PC-3 (cell line): ENCODE data around the gene MDM4. TPM values are rescaled to one million over a fixed set of nuclear protein-coding genes. Genes with fewer than 3 reads are reported as not detected.
A peak's percentile ranks its signal among the peaks of the same experiment; 100 is the strongest.
"Not testable (repeated sequence)": the region's sequence is repeated elsewhere in the genome, so short reads cannot be mapped to it uniquely, and the experiment has no call there.

Source experiments
- ATAC-seq: fragments of 200-7000 bp; cut with Tn5 transposase; 2 replicates; pipeline ENCODE4 v1.9.1; 2020; ENCODE audit warnings: mild to moderate bottlenecking, moderate library complexity
- BruUV-seq: library from RNA; stranded (reverse); fragments of 400-500 nt; replicated peaks from 2 replicates; lab custom pipeline; 2021; lab: Mats Ljungman, UMichigan
- CTCF ChIA-PET: fragments of 300-600 bp; sonication (Branson Sonifier 250); formaldehyde crosslinking; loops from one replicate; lab custom pipeline; 2022; ENCODE audit warnings: antibody characterized with exemption; lab: Charles Lee
- POLR2A ChIA-PET: fragments of 300-600 bp; sonication (Branson Sonifier 250); formaldehyde crosslinking; loops from one replicate; lab custom pipeline; 2022; ENCODE audit warnings: antibody characterized with exemption; ENCODE audit not compliant: unreplicated experiment; lab: Charles Lee
- DNase-seq: peaks from one replicate; pipeline ENCODE4 v3.0.0-alpha.2; 2015
- H2AFZ ChIP-seq: fragments of 300-600 bp; sonication (generic); 2 replicates; pipeline ENCODE4 v1.6.0; 2016; ENCODE audit warnings: antibody characterized with exemption, low read length
- H3F3A ChIP-seq: fragments of 300-600 bp; sonication (generic); one replicate; pipeline ENCODE4 v1.6.0; 2017; ENCODE audit warnings: antibody characterized with exemption, low read length, control low read depth, mild to moderate bottlenecking; ENCODE audit not compliant: unreplicated experiment
- H3K27ac ChIP-seq: fragments of 300-600 bp; sonication (generic); 2 replicates; pipeline ENCODE4 v1.5.1; 2016; ENCODE audit warnings: mild to moderate bottlenecking, low read length
- H3K27me3 ChIP-seq: fragments of 300-600 bp; sonication (generic); 2 replicates; pipeline ENCODE4 v1.6.1; 2016; ENCODE audit warnings: low read length, mixed read lengths
- H3K36me3 ChIP-seq: fragments of 300-600 bp; sonication (generic); 2 replicates; pipeline ENCODE4 v1.6.1; 2016; ENCODE audit warnings: low read depth, mixed run types, low read length, mixed read lengths
- H3K4me1 ChIP-seq: fragments of 300-600 bp; sonication (generic); 2 replicates; pipeline ENCODE4 v1.5.1; 2016; ENCODE audit warnings: low read length; ENCODE audit not compliant: insufficient read depth
- H3K4me2 ChIP-seq: fragments of 300-600 bp; sonication (generic); 2 replicates; pipeline ENCODE4 v1.6.0; 2016; ENCODE audit warnings: low read length
- H3K4me3 ChIP-seq: fragments of 300-600 bp; sonication (generic); 2 replicates; pipeline ENCODE4 v1.5.1; 2016; ENCODE audit warnings: mild to moderate bottlenecking, low read length, mixed read lengths
- H3K79me2 ChIP-seq: fragments of 300-600 bp; sonication (generic); 2 replicates; pipeline ENCODE4 v1.6.1; 2017; ENCODE audit warnings: low read length, mixed read lengths
- H3K9ac ChIP-seq: fragments of 300-600 bp; sonication (generic); 2 replicates; pipeline ENCODE4 v1.6.0; 2016; ENCODE audit warnings: mild to moderate bottlenecking, low read length
- H3K9me2 ChIP-seq: fragments of 300-600 bp; sonication (generic); replicated peaks from 2 replicates; pipeline ENCODE4 v1.6.1; 2016; ENCODE audit warnings: mixed run types, low read length, mixed read lengths
- H3K9me3 ChIP-seq: fragments of 300-600 bp; sonication (generic); 2 replicates; pipeline ENCODE4 v1.6.1; 2016; ENCODE audit warnings: low read length, mixed read lengths
- H4K20me1 ChIP-seq: fragments of 300-600 bp; sonication (generic); 2 replicates; pipeline ENCODE4 v1.6.1; 2016; ENCODE audit warnings: low read length, mixed read lengths
- EZH2 ChIP-seq: fragments of 300-600 bp; sonication (generic); IDR thresholded peaks from one replicate; pipeline ENCODE4 v1.6.1; 2017; ENCODE audit warnings: antibody characterized with exemption, mild to moderate bottlenecking, low read length; ENCODE audit not compliant: unreplicated experiment
- EZH2phosphoT487 ChIP-seq: fragments of 300-600 bp; sonication (generic); IDR thresholded peaks from 2 replicates; pipeline ENCODE4 v1.6.1; 2018; ENCODE audit warnings: mild to moderate bottlenecking, antibody characterized with exemption, low read length, borderline replicate concordance
- intact Hi-C: fragments of 100-400 bp; cut with micrococcal nuclease; formaldehyde crosslinking; loops from 2 replicates; pipeline ENCODE4 v1.9.0; 2023
- total RNA-seq: library from RNA; depleted of rRNA; stranded (reverse); fragments of >200 nt; gene quantifications from 2 replicates; pipeline ENCODE4 v1.2.3, GENCODE V29; 2014
- TF ChIP-seq, protein P1 (sequence below): fragments of 300-600 bp; sonication (generic); conservative IDR thresholded peaks from 2 replicates; pipeline ENCODE4 v1.5.1; 2017; ENCODE audit warnings: antibody characterized with exemption, low read depth, mild to moderate bottlenecking, low read length

MDM4 gene
- total RNA-seq, 1 experiment from 2014 or later, result 36.3 TPM

DNA sequence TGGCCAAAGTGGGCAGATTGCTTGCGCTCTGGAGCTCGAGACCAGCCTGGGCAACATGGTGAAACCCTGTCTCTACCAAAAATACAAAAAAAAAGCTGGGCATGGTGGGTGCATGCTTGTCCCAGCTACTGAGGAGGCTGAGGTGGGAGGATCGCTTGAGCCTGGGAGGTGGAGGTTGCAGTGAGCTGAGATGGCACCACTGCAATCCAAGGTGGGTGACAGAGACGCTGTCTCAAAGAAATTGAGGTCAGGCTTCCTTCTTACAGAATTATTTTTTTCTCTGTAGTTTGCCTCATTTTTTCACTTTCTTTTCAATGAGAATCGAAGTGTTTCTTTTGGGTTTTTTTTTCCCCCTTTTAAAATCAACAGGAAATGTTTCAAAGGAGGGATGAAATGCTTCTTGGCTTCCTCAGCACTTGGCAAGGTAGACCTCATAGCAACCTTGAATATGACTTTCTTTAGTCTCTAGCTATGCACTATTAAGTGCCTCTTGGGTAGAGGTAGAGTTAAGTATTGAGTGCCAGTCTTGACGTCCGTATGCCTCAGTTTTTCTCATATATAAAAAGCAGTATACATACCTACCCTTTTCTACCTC is 40.3 kb downstream of the MDM4 start:
- DNase-seq (no peak), ATAC-seq (no peak)
- peaks cover 6% of the 10 kb centered on the region; the same call in 1 of the 2 replicates for H3K4me1 ChIP-seq
- H4K20me1 ChIP-seq, result no peaks in the 10 kb centered on the region
- BruUV-seq, result no TSS peak
- no peaks in the 10 kb centered on the region for H3K79me2 ChIP-seq
- H3K36me3 ChIP-seq, result peaks cover 17% of the 10 kb centered on the region; the same call in 1 of the 2 replicates
- H3K9me2 ChIP-seq, result no peaks in the 10 kb centered on the region
- no peak overlapping the region for H3K27ac ChIP-seq
- H3F3A ChIP-seq, result no peaks in the 10 kb centered on the region
- ChIA-PET POLR2A (no interaction called here), CTCF (interaction anchor here (0.7 kb wide), 1 partner anchor 13 kb away, joined by 3 read pairs; no protein-coding TSS in a partner anchor)
- no peak overlapping the region for H3K4me2 ChIP-seq
- H2AFZ ChIP-seq, result no peak overlapping the region
- intact Hi-C loops, result no loop called here
- H3K9ac ChIP-seq, result no peak overlapping the region
- no peaks in the 10 kb centered on the region for H3K9me3 ChIP-seq
- no peak overlapping the region for H3K4me3 ChIP-seq
- no peaks in the 10 kb centered on the region for H3K27me3 ChIP-seq
- TF ChIP-seq EZH2, result no peak
- TF ChIP-seq EZH2phosphoT487, result no peak
- TF ChIP-seq, protein P1, sequence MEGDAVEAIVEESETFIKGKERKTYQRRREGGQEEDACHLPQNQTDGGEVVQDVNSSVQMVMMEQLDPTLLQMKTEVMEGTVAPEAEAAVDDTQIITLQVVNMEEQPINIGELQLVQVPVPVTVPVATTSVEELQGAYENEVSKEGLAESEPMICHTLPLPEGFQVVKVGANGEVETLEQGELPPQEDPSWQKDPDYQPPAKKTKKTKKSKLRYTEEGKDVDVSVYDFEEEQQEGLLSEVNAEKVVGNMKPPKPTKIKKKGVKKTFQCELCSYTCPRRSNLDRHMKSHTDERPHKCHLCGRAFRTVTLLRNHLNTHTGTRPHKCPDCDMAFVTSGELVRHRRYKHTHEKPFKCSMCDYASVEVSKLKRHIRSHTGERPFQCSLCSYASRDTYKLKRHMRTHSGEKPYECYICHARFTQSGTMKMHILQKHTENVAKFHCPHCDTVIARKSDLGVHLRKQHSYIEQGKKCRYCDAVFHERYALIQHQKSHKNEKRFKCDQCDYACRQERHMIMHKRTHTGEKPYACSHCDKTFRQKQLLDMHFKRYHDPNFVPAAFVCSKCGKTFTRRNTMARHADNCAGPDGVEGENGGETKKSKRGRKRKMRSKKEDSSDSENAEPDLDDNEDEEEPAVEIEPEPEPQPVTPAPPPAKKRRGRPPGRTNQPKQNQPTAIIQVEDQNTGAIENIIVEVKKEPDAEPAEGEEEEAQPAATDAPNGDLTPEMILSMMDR, result no peak

DNA sequence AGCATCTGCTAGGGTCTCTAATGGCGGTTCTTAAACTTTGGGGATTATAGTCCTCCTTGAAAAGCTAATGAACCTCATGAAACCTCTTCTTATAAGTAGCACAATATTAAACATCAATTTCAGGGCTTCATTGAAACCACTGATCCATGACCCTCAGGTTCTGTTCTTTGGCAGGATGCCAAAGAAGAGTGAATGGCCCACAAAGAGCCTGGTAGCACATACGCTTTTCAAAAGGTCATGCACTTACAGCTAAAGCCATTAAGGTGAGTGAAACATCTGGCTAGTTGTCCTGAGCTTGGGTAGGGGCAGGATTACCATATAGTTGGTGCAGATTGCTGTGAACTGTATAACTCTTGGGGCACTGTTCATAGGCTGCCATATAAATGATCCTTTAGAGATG is 42.3 kb downstream of the MDM4 start:
- POLR2A ChIA-PET, result interaction anchor here (0.6 kb wide), 1 partner anchor 97 kb away, joined by 5 read pairs; no protein-coding TSS in a partner anchor
- BruUV-seq, result no TSS peak

DNA sequence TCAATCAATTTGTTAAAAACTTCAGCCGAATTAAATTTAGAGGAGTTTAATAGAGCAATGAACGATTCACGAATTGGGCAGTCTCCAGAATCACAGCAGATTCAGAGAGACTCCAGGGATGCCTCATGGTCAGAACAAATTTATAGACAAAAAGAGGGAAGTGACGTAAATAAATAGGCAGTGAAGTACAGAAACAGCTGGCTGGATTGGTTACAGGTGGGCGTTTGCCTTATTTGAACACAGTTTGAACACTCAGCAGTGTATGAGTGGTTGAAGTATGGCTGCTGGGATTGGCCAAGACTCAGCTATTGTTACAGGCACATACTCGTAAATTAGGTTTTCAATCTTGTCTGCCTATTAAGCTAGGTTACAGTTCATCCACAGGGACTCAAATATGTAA is 43.8 kb downstream of the MDM4 start:
- H3K9me3 ChIP-seq, H3F3A ChIP-seq, DNase-seq, H3K4me3 ChIP-seq, H2AFZ ChIP-seq, intact Hi-C loops, H3K4me2 ChIP-seq, ATAC-seq, H4K20me1 ChIP-seq, H3K27me3 ChIP-seq, H3K9ac ChIP-seq, H3K36me3 ChIP-seq, H3K27ac ChIP-seq, H3K9me2 ChIP-seq, H3K79me2 ChIP-seq: not testable (repeated sequence)
- POLR2A ChIA-PET, result interaction anchor here (0.6 kb wide), 1 partner anchor 19 kb away, joined by 5 read pairs; no protein-coding TSS in a partner anchor
- peaks cover 11% of the 10 kb centered on the region for H3K4me1 ChIP-seq
- BruUV-seq, result TSS peak; percentile 3
- CTCF ChIA-PET, result interaction anchor here (1.3 kb wide), 2 partner anchors 247 kb away, joined by 4 to 5 read pairs; no protein-coding TSS in a partner anchor

More for the DNA sequence above, 42.3 kb downstream of the MDM4 start:
- Histone ChIP-seq H3K9me3 (no peaks in the 10 kb centered on the region), H3K4me1 (peaks cover 6% of the 10 kb centered on the region; the same call in 1 of the 2 replicates), H3K36me3 (peaks cover 16% of the 10 kb centered on the region; the same call in 1 of the 2 replicates), H4K20me1 (no peaks in the 10 kb centered on the region), H2AFZ (no peak overlapping the region), H3K9ac (no peak overlapping the region), H3K4me3 (no peak overlapping the region), H3K4me2 (no peak overlapping the region), H3K9me2 (no peaks in the 10 kb centered on the region), H3K27ac (no peak overlapping the region), H3F3A (no peaks in the 10 kb centered on the region), H3K79me2 (no peaks in the 10 kb centered on the region), H3K27me3 (no peaks in the 10 kb centered on the region)
- CTCF ChIA-PET, result interaction anchor here (1.3 kb wide), 1 partner anchor 249 kb away, joined by 4 read pairs; no protein-coding TSS in a partner anchor
- TF ChIP-seq EZH2, result no peak
- no peak for TF ChIP-seq EZH2phosphoT487
- TF ChIP-seq, protein P1, result no peak
- intact Hi-C loops, result no loop called here
- ATAC-seq, result no peak
- no peak for DNase-seq
